Measurements from ENCODE around the gene GPATCH1.

DNA sequence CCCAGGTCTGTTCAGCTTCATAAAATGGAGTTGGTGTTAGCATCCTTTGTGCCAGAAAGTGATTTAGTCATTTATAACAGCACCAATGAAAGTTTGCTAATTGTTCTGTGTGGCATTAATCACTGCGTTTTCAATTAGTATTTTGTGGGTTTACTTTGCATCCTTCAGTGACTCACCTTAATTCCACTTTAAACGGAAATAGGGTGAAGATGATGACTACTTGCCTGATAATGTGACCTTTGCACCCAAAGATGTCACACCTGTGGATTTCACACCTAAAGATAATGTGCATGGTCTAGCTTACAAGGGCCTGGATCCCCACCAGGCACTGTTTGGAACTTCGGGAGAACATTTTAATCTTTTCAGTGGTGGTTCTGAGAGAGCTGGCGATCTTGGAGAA, 15.0 kb downstream of the GPATCH1 start:
- TF ChIP-seq, protein P1, sequence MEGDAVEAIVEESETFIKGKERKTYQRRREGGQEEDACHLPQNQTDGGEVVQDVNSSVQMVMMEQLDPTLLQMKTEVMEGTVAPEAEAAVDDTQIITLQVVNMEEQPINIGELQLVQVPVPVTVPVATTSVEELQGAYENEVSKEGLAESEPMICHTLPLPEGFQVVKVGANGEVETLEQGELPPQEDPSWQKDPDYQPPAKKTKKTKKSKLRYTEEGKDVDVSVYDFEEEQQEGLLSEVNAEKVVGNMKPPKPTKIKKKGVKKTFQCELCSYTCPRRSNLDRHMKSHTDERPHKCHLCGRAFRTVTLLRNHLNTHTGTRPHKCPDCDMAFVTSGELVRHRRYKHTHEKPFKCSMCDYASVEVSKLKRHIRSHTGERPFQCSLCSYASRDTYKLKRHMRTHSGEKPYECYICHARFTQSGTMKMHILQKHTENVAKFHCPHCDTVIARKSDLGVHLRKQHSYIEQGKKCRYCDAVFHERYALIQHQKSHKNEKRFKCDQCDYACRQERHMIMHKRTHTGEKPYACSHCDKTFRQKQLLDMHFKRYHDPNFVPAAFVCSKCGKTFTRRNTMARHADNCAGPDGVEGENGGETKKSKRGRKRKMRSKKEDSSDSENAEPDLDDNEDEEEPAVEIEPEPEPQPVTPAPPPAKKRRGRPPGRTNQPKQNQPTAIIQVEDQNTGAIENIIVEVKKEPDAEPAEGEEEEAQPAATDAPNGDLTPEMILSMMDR (conservative IDR thresholded peaks at IDR 0.05; ENCODE audit: low read depth, low read length), result no peak
- TF ChIP-seq POLR2A (IDR thresholded peaks at IDR 0.05; ENCODE audit: low read depth, low read length) (no peak), BHLHE40 (IDR thresholded peaks at IDR 0.05; ENCODE audit: low read depth, low read length) (no peak), RAD21 (IDR thresholded peaks at IDR 0.05; ENCODE audit: low read length) (no peak), CHD1 (IDR thresholded peaks at IDR 0.05; ENCODE audit: low read depth, low read length) (no peak), RFX5 (IDR thresholded peaks at IDR 0.05; ENCODE audit: low read depth, low read length) (no peak)

Measured in IMR-90 (cell line).